ENCODE data around the gene FHL2. TPM values are rescaled to one million over a fixed set of nuclear protein-coding genes. Genes with fewer than 3 reads are reported as not detected.

Gene FHL2
- total and polyA plus RNA-seq, 2 of the 13 experiments (the other 11 are each of a cell fraction or from before 2014, with no cell fraction given): 1.9 to 74.8 TPM

- TF ChIP-seq, protein P1, sequence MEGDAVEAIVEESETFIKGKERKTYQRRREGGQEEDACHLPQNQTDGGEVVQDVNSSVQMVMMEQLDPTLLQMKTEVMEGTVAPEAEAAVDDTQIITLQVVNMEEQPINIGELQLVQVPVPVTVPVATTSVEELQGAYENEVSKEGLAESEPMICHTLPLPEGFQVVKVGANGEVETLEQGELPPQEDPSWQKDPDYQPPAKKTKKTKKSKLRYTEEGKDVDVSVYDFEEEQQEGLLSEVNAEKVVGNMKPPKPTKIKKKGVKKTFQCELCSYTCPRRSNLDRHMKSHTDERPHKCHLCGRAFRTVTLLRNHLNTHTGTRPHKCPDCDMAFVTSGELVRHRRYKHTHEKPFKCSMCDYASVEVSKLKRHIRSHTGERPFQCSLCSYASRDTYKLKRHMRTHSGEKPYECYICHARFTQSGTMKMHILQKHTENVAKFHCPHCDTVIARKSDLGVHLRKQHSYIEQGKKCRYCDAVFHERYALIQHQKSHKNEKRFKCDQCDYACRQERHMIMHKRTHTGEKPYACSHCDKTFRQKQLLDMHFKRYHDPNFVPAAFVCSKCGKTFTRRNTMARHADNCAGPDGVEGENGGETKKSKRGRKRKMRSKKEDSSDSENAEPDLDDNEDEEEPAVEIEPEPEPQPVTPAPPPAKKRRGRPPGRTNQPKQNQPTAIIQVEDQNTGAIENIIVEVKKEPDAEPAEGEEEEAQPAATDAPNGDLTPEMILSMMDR (CRISPR knock-in tag; IDR thresholded peaks at IDR 0.05): peak; percentile 59
- TF ChIP-seq, protein P2, sequence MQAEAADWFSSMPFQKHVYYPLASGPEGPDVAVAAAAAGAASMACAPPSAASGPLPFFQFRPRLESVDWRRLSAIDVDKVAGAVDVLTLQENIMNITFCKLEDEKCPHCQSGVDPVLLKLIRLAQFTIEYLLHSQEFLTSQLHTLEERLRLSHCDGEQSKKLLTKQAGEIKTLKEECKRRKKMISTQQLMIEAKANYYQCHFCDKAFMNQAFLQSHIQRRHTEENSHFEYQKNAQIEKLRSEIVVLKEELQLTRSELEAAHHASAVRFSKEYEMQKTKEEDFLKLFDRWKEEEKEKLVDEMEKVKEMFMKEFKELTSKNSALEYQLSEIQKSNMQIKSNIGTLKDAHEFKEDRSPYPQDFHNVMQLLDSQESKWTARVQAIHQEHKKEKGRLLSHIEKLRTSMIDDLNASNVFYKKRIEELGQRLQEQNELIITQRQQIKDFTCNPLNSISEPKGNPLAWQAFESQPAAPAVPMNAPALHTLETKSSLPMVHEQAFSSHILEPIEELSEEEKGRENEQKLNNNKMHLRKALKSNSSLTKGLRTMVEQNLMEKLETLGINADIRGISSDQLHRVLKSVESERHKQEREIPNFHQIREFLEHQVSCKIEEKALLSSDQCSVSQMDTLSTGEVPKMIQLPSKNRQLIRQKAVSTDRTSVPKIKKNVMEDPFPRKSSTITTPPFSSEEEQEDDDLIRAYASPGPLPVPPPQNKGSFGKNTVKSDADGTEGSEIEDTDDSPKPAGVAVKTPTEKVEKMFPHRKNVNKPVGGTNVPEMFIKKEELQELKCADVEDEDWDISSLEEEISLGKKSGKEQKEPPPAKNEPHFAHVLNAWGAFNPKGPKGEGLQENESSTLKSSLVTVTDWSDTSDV (CRISPR knock-in tag; IDR thresholded peaks at IDR 0.05): peak; percentile 54; the same call in 1 of the 2 replicates
- TF ChIP-seq NR1H2 (CRISPR knock-in tag; IDR thresholded peaks at IDR 0.05; ENCODE audit: borderline replicate concordance, low read depth): no peak
- peak; percentile 52 for TF ChIP-seq ZNF331 (CRISPR knock-in tag; IDR thresholded peaks at IDR 0.05)
- TF ChIP-seq ZFP90 (CRISPR knock-in tag; IDR thresholded peaks at IDR 0.05; ENCODE audit: borderline replicate concordance): peak; percentile 73; the same call in 1 of the 2 replicates
- TF ChIP-seq MTERF4 (CRISPR knock-in tag; IDR thresholded peaks at IDR 0.05): peak; percentile 65; the same call in 1 of the 2 replicates
- no peak for TF ChIP-seq ZNF264 (CRISPR knock-in tag; IDR thresholded peaks at IDR 0.05)
- TF ChIP-seq CSRNP1 (CRISPR knock-in tag; IDR thresholded peaks at IDR 0.05): no peak
- TF ChIP-seq MTF1 (CRISPR knock-in tag; IDR thresholded peaks at IDR 0.05): no peak
- TF ChIP-seq ZSCAN25 (CRISPR knock-in tag; IDR thresholded peaks at IDR 0.05): 0 out of 2 replicates have a peak, but pooled peaks have one; percentile 51
- TF ChIP-seq ZNF674 (CRISPR knock-in tag; IDR thresholded peaks at IDR 0.05; ENCODE audit: low read depth): no peak
- peak; percentile 58; the same call in 1 of the 2 replicates for TF ChIP-seq PATZ1 (CRISPR knock-in tag; IDR thresholded peaks at IDR 0.05)
- peak; percentile 18; the same call in 1 of the 2 replicates for TF ChIP-seq STAG1 (CRISPR knock-in tag; IDR thresholded peaks at IDR 0.05)
- TF ChIP-seq ZFP91 (CRISPR knock-in tag; IDR thresholded peaks at IDR 0.05; ENCODE audit: borderline replicate concordance): peak; percentile 59
- TF ChIP-seq ZNF263 (CRISPR knock-in tag; IDR thresholded peaks at IDR 0.05): peak; percentile 89
Measured at GRCh38 chr2:105398336-105399206, at the start of gene FHL2 (continued).

Data from HepG2 (cell line).